NCI-H2171 (cell line): Measurements from ENCODE around the gene ELAVL2.
"Not testable (repeated sequence)": the region's sequence is repeated elsewhere in the genome, so short reads cannot be mapped to it uniquely, and the experiment has no call there.

ENCODE experiments used
- DNase-seq: peaks from one replicate; lab custom pipeline; 2025; lab: John Stamatoyannopoulos, UW

The ELAVL2 gene

DNA sequence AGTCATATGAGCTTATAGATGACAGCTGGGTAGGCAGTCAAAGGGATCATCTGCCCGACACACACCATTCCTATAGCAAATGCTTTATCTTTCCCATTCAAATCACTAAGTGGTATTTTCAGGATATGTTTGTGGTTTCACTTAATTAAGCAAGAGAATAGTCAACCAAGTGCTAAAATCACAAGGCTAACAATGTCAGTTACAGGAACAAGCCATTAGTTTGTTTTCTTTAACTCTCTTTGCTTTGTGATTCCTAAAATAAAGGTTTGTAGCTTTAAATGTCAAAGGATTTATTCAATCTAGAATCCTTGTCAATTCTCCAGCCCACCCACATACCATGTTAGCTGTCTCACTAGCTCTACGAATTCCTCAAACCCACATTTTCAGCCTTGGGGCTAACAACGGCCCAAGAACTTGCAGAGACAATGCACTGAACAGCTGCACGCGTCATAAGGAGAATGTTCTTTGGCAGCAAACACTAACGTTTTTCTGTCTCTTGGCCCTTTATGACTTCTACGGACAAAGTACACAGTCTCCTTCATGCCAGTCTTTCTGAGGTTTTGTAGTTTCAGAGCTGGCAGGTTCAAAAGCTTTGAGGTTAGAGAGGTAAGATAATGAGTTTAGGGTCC is 56.6 kb downstream of the ELAVL2 start:
- no peak for DNase-seq

DNA sequence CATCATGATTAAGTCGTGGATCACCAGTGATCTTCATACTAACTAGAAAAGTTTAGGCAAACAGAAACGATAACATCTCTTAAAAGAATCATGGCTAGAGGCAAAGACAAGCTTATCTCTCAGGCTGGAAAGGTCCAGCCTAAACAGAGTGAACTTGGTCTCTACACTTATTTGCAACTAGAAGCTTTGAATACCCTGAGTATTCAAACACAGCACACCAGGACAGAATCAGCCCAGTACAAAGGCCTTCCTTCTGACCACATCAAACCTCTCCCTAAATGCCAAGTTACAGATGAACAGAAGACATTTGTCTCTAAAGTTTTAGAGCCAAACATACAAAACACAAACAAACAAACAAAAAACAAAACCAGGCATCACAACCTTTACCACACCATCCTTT is 57.2 kb downstream of the ELAVL2 start:
- no peak for DNase-seq

DNA sequence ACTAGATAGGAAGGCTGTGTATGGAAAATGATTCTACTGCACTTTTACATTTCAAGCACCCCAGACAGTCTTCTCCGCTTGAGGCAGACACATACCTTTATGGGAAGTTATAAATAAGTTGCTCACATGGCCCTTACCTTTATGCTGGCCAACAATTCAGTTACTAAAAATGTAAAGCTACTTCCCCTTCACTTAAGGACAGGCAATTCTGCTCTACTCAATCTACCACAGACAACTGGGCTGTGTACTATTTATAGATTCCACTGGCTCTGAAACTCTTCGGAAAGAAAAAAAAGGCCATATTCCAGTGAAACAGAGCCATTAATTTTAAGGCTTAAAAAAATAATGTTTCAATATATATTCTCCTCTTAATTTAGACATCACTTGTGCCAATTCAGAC is 59.4 kb downstream of the ELAVL2 start:
- no peak for DNase-seq

DNA sequence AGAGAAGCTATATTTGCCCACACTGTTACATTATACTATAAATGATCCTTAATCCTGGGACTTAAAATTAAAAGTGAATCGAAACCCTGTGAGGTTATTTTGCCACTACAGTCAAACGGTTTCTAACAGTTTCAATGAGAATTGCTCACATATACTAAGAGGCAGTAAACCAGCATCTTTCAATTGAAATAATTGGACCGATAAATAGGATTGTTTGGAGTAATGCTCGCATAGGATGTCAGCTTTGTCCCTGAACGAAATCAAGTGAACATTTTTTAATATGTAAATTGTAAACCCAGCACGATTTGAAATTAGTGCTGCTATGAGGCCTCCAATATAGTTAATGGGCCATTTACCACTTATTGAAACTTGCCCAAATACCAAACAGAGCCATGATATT is 60.5 kb downstream of the ELAVL2 start:
- no peak for DNase-seq

DNA sequence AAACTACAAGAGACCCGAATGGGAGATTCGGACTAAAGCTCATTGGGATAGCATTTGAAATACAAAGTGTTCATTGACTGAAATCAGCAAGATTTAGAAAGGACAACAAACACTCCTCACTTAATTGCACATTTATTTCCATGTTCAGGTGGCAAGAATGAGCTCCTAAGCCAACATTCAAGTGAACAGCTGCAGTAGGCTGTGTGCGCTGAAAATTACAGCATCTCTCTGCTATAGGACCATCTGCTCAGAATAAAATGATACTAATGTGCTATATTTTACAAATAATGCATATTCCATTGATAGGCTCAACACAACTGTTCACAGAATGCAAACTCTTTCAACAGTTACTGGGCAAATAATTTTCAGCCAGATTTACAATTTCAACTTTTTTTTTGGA is 61.8 kb downstream of the ELAVL2 start:
- no peak for DNase-seq

DNA sequence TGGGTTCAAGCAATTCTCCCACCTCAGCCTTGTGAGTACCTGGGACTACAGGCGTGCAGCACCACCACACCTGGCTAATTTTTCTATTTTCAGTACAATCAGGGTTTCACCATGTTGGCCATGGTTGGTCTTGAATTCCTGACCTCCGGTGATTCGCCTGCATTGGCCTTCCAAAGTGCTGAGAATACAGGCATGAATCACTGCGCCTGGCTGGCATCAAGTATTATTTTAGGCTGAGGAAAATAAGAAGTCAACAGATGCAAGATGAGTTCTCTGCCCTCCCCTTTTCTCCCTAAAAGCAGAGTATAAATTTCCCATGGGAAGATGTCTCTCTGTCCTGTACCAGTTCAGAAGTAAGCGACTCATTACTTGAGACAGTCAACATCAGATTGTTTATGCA is 71.5 kb downstream of the ELAVL2 start:
- DNase-seq, result no peak

DNA sequence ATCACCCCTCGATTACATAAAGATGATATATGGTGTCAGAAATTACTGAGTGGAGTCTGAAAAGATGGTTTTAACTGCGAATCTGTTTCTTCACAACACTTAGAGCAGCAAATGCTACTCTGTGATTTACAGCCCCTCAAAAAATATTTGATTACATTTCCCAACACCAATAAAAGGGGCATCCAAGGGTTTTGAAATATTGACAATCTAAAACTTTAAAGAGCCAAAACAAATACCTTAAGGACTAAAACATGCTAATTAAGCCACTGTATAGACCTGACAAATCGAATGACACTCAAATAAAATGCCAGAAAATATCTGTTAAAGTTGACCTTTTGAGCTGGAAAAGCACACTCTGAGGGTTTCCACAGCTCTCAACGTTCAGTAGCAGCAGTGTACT is 73.2 kb downstream of the ELAVL2 start:
- DNase-seq, result no peak

DNA sequence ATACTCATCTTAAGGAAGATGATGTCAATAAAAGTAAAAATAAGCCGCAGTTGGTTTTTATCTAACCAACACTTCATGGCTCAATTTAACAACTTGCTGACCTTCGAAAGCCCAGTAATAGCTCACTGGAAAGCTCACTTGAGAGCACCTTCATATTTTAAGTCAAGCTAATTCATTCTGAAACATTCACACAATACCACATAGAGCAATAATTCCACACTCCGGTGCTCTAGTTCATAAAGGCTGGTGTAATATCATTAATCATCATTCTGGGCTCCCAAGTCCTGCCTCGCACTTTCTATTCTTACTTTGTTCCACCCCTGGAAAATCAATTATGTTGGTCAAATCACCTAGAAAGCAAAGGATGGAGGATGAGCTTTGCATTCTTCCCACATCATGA is 74.4 kb downstream of the ELAVL2 start:
- DNase-seq, result no peak

DNA sequence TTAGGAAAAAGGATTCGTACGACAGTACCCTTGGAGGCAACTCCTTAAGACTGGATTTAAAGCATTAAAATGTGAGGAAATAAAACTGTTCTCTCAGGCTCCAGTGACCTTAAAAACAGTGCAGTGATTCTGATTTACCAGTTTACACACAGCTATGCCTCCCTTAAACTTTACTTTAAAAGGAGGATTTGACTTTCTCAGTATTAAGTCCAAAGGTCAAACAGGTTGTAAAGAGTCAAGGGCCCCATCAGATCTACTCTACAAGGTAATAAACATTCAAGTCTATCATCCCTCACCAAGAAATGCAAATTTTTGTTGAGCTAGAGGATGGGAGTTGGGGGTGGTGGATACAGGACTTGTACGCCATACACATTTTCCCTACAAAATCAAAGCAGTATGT is 75.2 kb downstream of the ELAVL2 start:
- no peak for DNase-seq

DNA sequence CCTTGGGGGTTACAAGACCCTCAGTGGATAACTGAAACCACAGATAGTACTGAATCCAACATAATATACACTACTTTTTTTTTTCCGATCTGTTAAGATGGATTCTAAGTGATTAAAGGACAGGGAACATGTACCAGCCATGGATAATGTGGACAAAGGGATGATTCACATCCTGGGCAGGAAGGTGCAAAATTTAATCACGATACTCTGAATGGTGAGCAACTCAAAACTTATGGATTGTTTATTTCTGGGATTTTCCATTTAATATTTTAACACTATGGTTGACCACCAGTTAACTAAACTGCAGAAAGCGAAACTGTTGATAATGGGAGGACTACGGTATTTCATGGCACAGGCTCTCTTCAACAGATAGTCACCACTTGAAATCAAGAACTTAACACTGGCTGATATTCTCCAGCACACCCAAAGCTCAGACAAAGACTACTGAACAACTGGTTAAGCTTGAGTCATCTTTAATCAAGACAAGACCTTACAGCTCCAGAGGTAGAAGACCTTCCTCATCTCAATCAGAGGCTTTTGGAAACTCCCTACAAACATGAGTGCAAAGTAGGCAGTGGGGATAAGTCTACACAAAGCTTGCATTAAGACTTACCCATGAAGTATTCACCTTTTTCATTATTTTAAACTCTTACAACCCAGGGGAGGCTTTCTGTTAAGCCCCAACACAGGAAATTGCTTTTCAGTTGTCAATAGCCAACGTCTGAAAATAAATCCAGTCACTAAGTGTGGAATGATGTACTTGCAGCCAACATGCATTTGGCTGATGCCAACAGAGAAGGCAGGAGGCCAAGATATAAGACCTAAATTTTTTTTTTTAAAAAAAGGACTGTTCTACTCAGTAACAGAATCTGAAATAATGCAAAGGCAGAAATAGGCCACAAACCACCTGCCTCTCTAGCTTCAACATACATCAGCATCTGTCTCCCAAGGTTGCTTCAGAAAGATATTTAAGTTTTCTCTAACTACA is 78.7 kb downstream of the ELAVL2 start:
- DNase-seq, result no peak

DNA sequence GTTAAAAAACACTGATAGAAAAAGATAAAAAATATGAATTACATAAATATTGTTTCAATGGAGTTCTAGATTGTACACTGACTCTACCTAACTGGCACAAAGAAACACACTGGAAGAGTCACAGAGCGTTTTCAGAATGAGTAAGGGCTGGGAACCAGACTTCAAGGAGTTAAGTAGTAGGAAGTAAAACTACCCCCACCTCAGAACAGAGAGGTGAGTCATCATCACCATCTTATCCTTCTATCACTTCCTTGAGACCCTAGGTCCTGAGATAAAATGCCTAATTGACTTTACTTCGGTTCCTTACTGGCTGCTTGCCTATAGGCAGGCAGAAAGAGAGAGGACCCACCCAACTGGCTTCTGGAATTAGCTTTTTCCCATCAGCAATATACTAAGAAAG is 79.7 kb downstream of the ELAVL2 start:
- no peak for DNase-seq

DNA sequence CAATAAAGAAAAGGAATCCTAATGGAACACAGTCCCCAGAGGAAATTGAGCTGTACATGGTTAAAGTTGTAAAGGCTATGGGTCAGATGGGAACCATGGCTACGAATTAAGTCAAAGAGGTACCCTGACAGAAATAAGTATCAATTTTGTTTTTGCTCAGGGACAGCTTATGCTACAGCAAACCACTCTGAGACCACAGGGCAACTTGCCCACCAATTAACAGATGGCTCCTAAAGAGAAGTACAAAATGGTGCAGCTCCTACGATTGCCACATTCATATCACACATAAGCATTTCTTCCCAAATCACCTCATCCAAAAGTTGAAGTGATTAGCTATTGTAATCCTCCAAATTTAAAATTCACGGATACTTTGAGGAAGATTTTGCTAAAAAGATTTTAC is 83.0 kb downstream of the ELAVL2 start:
- no peak for DNase-seq

DNA sequence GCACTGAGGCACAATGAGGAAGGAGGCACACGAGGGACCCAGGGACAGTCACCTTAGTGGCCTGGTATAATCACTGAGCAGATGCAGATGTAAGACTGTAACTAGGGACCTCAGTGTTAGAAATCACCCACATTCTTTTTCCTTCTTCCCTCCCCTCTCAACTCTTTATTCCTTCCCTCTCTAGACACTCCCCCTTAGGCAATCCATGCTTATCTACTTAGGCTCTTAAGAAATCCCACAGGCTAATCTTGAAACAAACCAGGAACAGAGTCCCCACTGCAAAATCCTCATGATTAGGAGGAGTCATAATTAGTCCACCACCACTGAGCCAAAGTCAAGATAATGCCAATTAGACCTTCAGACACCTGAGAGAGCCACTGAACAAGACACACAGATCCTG is 84.7 kb downstream of the ELAVL2 start:
- no peak for DNase-seq

DNA sequence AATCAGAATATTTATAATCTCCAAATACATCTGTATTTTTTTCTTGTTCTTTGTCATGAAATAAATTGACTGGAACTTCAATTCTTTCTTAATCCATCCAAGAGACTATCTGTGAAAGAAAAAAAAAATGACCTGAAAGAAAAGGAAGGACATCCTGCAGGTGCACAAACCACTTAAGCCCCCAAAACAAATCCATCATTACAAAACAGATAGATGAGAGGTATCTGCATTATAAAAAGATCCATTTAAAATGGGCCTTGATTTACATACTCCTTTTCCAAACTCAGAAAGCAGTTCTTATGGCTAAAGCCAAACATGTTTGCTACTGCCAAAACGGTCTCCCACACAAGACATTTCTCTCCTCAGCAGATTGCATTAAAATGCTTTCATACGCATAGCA is 85.5 kb downstream of the ELAVL2 start:
- DNase-seq, result no peak

DNA sequence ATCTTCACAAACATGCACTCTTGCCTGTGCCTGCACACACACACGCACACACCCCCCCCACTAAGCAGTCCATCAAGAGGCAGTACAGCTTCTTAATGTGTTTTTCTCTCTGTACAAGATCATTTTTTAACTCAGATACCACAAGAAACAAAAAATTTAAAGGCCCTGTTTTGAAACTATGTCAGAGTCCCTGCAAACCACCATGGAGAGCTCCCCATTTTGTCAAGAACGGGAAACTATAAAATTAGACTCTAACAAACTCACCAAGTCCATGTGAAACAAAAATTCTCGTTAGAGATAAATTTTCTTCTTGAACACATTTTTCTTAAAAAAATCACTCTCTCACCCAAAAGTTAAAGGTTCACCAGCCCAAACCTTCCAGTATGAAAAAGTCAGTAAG is 86.3 kb downstream of the ELAVL2 start:
- DNase-seq, result no peak

DNA sequence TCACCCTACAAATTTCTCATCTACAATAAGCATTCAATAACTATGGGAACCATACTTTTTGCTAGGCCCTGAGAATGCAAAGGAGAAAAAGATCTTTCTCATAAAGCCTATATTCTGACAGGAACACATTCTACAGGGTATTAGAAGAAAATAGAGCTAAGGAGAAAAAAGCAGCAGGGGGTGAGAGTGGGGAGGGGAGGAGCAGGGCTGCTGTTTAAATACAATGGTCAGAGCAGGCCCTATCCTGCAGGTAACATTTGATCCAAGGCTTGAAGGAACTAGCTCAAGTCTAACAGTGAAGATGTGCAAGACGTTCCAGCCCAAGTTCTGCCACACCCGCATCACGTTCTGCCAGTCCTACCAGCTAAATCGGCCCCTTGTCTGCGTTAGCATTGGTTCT is 89.7 kb downstream of the ELAVL2 start:
- DNase-seq, result no peak

DNA sequence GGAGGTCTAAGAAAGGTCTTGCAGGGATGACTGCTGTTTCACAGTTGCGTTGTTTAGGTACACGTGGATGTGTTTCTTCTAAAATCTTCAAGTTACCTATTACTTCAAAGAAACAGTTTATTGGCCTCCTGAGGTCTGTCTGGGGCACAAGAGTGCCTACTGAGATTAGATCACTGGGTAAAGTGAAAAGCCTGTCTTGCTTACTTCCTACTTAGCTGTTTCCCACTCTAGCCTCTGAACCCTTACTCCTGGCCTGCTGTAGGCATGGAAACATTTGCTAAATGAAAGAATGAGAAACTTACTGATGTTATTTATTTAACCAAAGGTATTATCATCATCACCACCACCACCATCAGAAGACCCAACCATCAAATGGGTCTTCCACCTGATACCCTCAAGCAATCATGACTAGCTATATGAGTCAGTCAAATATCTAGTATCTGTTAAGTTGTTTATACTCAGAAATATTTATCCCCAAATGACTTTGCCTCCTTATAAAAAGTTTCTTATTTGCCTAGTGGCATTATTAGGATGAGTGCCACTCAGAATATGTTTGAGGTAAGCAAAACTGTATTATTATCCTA is 92.5 kb downstream of the ELAVL2 start:
- DNase-seq, result no peak

DNA sequence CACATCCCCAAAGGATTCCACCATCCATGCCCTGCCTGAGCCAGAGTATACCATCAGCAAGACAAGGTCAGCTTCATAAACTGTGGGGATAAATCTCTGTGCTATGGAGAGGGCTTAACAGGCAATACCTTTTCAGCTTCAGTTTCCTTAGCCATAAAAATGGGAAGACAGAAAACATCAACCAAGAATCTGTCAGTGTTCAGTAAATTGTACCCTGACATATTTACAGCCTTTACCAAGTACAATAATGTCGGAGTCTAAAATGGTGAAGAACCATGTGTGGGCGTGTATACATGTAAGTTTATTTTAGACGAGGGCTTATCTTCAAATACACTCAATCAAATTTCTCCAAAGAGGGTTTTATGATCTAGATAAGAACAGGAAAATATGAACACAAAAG is 94.7 kb downstream of the ELAVL2 start:
- no peak for DNase-seq

DNA sequence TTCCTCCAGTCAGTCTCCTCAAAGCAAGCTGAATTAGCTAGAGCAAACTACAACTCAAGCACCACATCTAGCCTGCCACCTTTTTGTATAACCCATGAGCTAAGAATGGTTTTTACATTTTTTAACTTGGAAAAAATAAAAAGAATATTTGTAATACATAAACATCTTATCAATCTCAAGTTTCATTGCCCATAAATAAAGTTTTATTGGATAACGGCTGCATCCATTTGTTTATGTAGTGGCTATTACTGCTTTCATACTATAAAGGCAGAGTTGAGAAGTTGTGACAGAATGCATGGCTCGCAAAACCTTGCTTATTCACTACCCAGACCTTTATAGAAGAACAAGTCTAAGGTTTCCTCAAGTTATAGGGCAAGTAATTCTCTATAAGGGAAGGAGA is 95.7 kb downstream of the ELAVL2 start:
- no peak for DNase-seq

DNA sequence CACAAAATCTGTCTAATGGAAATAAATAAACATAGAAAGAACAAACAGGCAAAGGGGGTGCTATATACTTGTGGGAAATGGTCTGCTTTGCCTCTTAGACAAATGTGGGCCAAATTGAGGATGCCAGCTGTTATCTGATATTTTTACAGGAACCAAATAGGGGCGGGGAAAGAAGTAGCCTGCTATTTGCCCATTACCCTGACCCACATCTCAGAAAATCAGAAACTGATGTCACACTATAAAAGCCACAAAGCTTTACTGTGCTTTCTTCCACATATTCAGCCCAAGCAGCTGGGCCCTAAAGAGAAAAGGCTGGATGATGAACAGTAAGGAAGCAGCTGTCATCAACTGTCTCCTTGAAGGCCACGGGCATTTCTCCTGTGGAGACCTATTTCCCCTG is 97.3 kb downstream of the ELAVL2 start:
- DNase-seq, result no peak

DNA sequence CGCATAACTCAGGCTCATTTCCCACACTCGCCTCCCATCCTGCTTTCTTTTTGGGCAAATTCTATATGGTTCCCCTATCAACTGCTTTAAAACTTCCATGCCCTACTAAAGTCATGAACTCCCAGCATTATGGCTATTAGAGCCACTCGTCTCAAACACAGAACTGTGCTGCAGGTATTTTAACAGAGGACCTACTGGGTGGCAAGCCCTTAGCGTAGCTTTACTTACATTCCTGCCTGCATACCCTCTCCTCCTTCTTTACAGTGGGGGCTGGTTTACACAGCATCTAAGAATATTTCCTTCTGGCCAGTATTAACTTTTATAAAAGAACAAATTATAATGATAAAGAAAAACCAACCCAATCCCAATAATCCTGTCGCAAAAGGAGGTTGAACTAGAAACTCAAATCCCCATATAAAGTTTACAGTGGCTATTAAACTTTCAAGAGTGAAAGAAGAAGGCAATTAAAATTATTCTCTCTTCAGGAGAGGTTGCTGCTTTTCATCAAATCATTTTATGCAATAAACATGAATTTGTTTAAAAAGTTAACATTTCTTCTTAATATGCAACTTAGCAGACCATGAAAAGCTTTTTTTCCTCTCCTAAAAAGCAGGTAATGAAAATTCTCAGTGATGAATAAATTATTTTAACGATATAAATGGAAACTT is 100.6 kb downstream of the ELAVL2 start:
- DNase-seq, result no peak

DNA sequence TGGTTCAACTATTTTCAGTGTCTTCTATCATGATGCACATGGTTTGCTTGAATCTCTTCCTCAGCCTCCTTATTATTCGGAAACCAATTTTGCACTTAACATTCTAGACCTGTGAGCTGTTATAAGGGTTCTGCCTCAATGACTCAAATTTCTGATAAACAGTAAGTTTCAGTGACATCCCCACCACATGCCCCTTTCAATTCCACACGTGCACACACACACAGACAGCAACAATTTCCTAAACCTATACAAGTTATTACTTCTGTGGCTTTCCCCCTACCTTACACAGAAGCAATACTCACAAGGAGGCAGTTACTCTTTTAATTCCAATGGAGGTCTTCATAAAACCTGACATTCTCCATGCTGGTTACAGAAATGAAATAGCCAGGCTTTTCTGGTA is 102.4 kb downstream of the ELAVL2 start:
- DNase-seq, result no peak

DNA sequence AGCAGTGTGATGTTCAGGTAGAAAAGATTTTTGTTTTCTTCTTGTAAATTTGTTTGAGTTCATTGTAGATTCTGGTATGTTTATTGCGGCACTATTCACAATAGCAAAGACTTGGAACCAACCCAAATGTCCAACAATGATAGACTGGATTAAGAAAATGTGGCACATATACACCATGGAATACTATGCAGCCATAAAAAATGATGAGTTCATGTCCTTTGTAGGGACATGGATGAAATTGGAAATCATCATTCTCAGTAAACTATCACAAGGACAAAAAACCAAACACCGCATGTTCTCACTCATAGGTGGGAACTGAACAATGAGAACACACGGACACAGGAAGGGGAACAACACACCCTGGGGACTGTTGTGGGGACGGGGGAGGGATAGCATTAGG is 103.0 kb downstream of the ELAVL2 start:
- not testable (repeated sequence) for DNase-seq
